Hepatocyte (in vitro differentiated cells): Measurements from ENCODE around the gene CBLL1.

Experiments used
- CTCF ChIP-seq: fragments of 200-600 bp; sonication (generic); IDR thresholded peaks from 2 replicates; pipeline ENCODE4 v1.5.1; 2016; ENCODE audit warnings: antibody characterized with exemption, mild to moderate bottlenecking; ENCODE audit not compliant: poor library complexity
- EZH2 ChIP-seq: fragments of 200-600 bp; sonication (generic); IDR thresholded peaks from 2 replicates; pipeline ENCODE4 v1.6.1; 2016; ENCODE audit warnings: antibody characterized with exemption, mild to moderate bottlenecking, borderline replicate concordance

GRCh38 chr7:107742678-107743566, 1.0 kb upstream of the CBLL1 start:
- TF ChIP-seq CTCF (no peak), EZH2 (peak; percentile 31)
